GM06990 (cell line): ENCODE data around the gene DNAJC11.

Experiments used
- DNase-seq: peaks from one replicate; pipeline ENCODE4 v3.0.0-alpha.2; 2011; ENCODE audit not compliant: insufficient read length; ENCODE audit errors: extremely low read depth
- H3K27me3 ChIP-seq: replicated peaks from 2 replicates; pipeline ENCODE4 v1.6.0; 2011; ENCODE audit warnings: low read length; ENCODE audit not compliant: control insufficient read depth, insufficient read depth
- H3K36me3 ChIP-seq: 2 replicates; pipeline ENCODE4 v1.5.1; 2011; ENCODE audit warnings: low read length; ENCODE audit not compliant: control insufficient read depth, insufficient read depth
- H3K4me3 ChIP-seq: replicated peaks from 2 replicates; pipeline ENCODE4 v1.5.1; 2011; ENCODE audit warnings: low read depth, mild to moderate bottlenecking, control low read depth, low read length
- CTCF ChIP-seq: IDR thresholded peaks from 2 replicates; pipeline ENCODE4 v1.5.1; 2011; ENCODE audit warnings: low read length, control low read depth, mild to moderate bottlenecking, inconsistent platforms; ENCODE audit not compliant: insufficient read depth, poor library complexity, severe bottlenecking

The DNAJC11 gene

DNA sequence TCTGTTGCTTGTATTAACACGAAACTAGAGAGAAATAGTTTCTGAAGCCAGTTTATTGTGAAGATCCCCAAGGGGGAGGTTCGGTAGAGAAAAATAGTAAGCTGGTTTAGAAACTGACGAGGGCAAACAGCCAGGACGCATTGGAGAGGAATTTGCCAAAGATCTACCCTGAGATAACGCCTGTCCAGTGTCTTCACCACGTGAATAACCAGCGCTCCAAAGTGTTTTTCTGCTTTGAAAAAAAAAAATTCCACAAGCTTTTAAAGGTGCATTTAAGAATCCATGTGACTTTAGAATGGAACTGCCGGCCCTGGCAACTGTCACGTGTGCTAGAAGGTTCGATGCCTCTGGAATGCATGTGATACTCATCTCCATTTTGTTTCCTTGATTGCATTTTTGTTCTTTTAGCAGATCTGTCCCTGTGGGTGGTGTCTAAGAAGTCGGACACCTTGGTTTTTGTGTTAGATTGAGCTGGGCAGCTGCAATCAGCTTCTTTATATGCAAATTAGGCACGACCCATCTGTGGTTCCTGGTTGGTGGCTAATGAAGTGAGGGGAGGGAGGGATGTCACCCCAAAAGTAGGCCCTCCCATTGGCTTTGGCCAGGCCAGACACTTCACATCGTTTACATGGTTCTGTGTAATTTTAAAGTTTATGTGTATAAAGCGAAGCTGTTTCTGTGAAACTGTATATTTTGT is 78.2 kb downstream of the DNAJC11 start:
- no peak for TF ChIP-seq CTCF
- no peaks in the 10 kb centered on the region for H3K27me3 ChIP-seq
- no peak overlapping the region for H3K4me3 ChIP-seq
- no peak for DNase-seq
- peaks cover 19% of the 10 kb centered on the region for H3K36me3 ChIP-seq

DNA sequence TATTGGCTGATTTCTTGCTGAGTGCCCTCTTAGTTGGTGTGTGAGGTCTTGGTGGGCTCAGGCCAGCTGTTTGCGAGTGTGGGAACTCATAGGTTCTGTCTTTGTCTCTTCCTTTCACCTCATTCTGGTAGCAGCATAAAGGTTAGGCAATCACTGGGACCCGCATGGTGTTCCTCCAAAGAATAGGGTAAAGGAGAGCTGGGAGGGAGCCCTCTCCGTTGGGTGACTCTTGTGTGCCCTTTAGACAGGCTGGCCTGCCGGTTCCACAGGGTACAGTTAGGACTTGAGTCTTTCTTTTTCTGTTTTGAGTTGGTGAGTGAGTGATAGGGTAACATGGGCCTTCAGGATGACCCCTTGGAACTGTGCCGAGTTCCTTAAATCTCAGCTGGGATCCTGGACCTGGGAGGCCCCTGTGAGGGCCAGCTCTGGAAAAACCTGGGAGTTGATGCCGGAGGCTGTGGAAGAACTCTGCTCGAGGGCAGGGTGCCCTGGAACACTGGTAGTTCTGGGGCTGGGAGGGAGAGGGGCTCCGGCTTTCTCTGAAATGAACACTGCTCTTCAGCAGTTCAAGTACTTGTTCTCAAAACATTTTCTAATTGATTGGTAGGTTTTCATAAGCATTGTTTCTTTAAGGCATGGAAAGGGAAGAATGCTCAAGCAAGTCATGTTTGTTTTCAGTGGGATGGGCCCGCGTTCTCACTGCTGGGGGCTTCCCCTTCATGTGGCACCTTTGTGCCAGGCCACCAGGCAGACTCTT is 79.0 kb downstream of the DNAJC11 start:
- Histone ChIP-seq H3K27me3 (no peaks in the 10 kb centered on the region), H3K4me3 (no peak overlapping the region), H3K36me3 (peaks cover 14% of the 10 kb centered on the region)
- no peak for TF ChIP-seq CTCF
- no peak for DNase-seq

- no peak for TF ChIP-seq CTCF
- Histone ChIP-seq H3K36me3 (peaks cover 14% of the 10 kb centered on the region), H3K4me3 (no peak overlapping the region), H3K27me3 (no peaks in the 10 kb centered on the region)
- DNase-seq = no peak
Observed at GRCh38 chr1:6621429-6622391, 79.9 kb downstream of the DNAJC11 start.

DNA sequence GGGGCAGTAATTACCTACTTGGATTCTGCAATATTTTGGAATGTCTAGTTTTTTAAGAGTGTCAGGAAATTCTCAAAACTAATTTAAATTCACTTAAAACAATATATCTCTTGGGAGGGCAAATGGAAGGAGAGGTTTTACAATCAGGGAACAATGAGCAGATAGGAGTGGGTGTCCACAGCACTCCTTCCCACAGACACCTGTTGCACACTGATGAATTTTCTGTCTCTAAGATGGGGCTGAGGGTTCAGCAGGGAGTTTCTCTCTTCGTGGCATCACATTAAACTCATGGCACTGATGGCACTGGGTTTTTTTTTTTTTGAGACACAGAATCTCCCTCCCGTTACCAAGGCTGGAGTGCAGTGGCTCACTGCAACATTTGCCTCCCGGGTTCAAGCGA is 82.6 kb downstream of the DNAJC11 start:
- Histone ChIP-seq H3K36me3 (peaks cover 14% of the 10 kb centered on the region), H3K27me3 (no peaks in the 10 kb centered on the region), H3K4me3 (no peak overlapping the region)
- TF ChIP-seq CTCF = no peak
- no peak for DNase-seq

DNA sequence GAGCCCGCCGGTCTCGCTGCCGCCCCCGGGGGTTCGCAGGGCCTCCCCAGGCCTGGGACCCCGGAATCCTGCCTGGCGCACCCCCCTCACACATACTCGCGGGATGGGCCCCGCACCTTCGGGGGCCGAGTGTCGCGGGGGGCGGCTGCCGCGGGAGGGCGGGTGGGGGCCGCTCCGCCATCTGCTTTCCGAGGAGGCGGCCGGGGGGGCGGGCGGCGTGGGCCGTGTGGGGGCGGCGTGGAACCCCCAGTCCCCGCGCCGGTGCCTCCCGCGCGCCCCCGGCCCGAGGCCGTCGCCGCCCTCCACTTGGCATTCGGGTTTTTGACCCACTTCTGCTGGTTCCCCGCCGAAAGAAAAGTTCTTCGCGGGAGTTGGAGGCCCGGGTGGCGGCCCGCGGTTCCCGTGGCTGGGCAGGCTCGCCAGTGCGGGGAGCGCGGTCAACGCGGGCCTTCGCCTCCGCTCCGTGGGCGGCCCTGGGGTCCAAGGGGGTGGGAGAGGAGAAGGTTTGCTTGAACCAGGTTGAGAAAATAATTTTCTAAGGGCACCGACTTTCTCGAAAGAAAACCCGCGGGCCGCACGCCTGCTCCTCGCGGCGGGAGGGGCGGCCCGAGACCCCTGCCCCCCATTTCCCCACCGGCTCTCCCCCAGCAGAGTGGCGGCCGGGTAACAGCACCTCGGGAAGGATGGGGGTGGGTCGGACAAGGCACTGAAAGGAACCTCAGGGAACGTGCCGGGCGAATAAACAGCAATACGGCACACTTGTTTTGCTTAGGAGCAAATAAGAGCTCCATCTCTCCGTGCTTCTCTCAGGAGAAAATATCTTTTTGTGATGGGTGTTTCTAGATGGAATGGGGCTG is 86.5 kb downstream of the DNAJC11 start:
- Histone ChIP-seq H3K27me3 (no peaks in the 10 kb centered on the region), H3K4me3 (peak overlapping the region; percentile 74), H3K36me3 (peaks cover 3% of the 10 kb centered on the region; the same call in 1 of the 2 replicates)
- no peak for TF ChIP-seq CTCF
- no peak for DNase-seq
